IMR-90 (cell line): Measurements from ENCODE around the gene LOX. TPM values are rescaled to one million over a fixed set of nuclear protein-coding genes. Genes with fewer than 3 reads are reported as not detected.
A peak's percentile ranks its signal among the peaks of the same experiment; 100 is the strongest.

Source experiments
- ATAC-seq: fragments of 200-7000 bp; cut with Tn5 transposase; 2 replicates; pipeline ENCODE4 v1.9.1; 2020; ENCODE audit warnings: low read depth, mild to moderate bottlenecking, moderate library complexity
- BruUV-seq: library from RNA; stranded (reverse); fragments of 400-500 nt; replicated peaks from 2 replicates; lab custom pipeline; 2021; lab: Mats Ljungman, UMichigan
- CTCF ChIA-PET: fragments of 300-600 bp; formaldehyde crosslinking; extraction: SDS; loops from one replicate; lab custom pipeline; 2021; ENCODE audit warnings: antibody characterized with exemption; lab: Yijun Ruan, JAX
- POLR2A ChIA-PET: fragments of 300-600 bp; sonication (Branson Sonifier 250); formaldehyde crosslinking; loops from one replicate; lab custom pipeline; 2022; ENCODE audit warnings: antibody characterized with exemption; ENCODE audit not compliant: unreplicated experiment; lab: Charles Lee
- DNase-seq: peaks from one replicate; pipeline ENCODE4 v3.0.0; 2013
- H2AFZ ChIP-seq: replicated peaks from 2 replicates; pipeline ENCODE3; 2013; ENCODE audit warnings: low read length, mild to moderate bottlenecking; ENCODE audit not compliant: poor library complexity
- H2AK5ac ChIP-seq: 2 replicates; pipeline ENCODE4 v1.6.1; 2013; ENCODE audit warnings: low read depth, low read length, inconsistent platforms
- H2AK9ac ChIP-seq: replicated peaks from 2 replicates; pipeline ENCODE3; 2013; ENCODE audit warnings: mild to moderate bottlenecking, low read depth, low read length, moderate library complexity; ENCODE audit not compliant: poor library complexity
- H2BK120ac ChIP-seq: 2 replicates; pipeline ENCODE4 v1.6.1; 2013; ENCODE audit warnings: low read depth, low read length, inconsistent platforms
- H2BK15ac ChIP-seq: 3 replicates; pipeline ENCODE4 v1.6.1; 2013; ENCODE audit warnings: low read depth, low read length, inconsistent platforms
- H2BK20ac ChIP-seq: 2 replicates; pipeline ENCODE4 v1.6.1; 2013; ENCODE audit warnings: low read depth, mild to moderate bottlenecking, inconsistent platforms, low read length, moderate library complexity
- H2BK5ac ChIP-seq: 2 replicates; pipeline ENCODE4 v1.6.1; 2013; ENCODE audit warnings: mild to moderate bottlenecking, low read depth, low read length, inconsistent platforms; ENCODE audit not compliant: poor library complexity, severe bottlenecking
- H3K14ac ChIP-seq: replicated peaks from 2 replicates; pipeline ENCODE4 v1.6.1; 2013; ENCODE audit warnings: low read depth, low read length, inconsistent platforms
- H3K18ac ChIP-seq: 2 replicates; pipeline ENCODE4 v1.6.1; 2013; ENCODE audit warnings: low read depth, low read length, control low read depth
- H3K23ac ChIP-seq: 2 replicates; pipeline ENCODE4 v1.6.1; 2013; ENCODE audit warnings: low read depth, low read length, inconsistent platforms
- H3K27ac ChIP-seq: 2 replicates; pipeline ENCODE4 v1.5.1; 2013; ENCODE audit warnings: mild to moderate bottlenecking, control low read depth, low read length; ENCODE audit not compliant: insufficient read depth
- H3K27me3 ChIP-seq: 2 replicates; pipeline ENCODE4 v1.6.1; 2013; ENCODE audit warnings: low read length; ENCODE audit not compliant: control insufficient read depth, insufficient read depth
- H3K36me3 ChIP-seq: 2 replicates; pipeline ENCODE4 v1.6.1; 2013; ENCODE audit warnings: low read length, mixed read lengths; ENCODE audit not compliant: control insufficient read depth, insufficient read depth
- H3K4ac ChIP-seq: 2 replicates; pipeline ENCODE4 v1.6.1; 2013; ENCODE audit warnings: low read depth, low read length, inconsistent platforms
- H3K4me1 ChIP-seq: 2 replicates; pipeline ENCODE4 v1.6.1; 2013; ENCODE audit warnings: low read length, mixed read lengths; ENCODE audit not compliant: control insufficient read depth, insufficient read depth
- H3K4me2 ChIP-seq: 2 replicates; pipeline ENCODE4 v1.6.1; 2013; ENCODE audit warnings: low read depth, mild to moderate bottlenecking, control low read depth, low read length, moderate library complexity
- H3K4me3 ChIP-seq: 2 replicates; pipeline ENCODE4 v1.5.1; 2013; ENCODE audit warnings: low read depth, mild to moderate bottlenecking, control low read depth, low read length, moderate library complexity; ENCODE audit not compliant: insufficient read depth
- H3K56ac ChIP-seq: 2 replicates; pipeline ENCODE4 v1.6.1; 2013; ENCODE audit warnings: low read length, inconsistent platforms; ENCODE audit not compliant: insufficient read depth; ENCODE audit errors: extremely low read depth
- H3K79me1 ChIP-seq, 2 experiments: 2 replicates each; pipeline ENCODE4 v1.6.1; 2013; ENCODE audit warnings: low read length in 2 of 2, inconsistent platforms in 1 of 2, low read depth in 1 of 2
- H3K9ac ChIP-seq: 2 replicates; pipeline ENCODE4 v1.6.1; 2013; ENCODE audit warnings: low read depth, low read length, control low read depth
- H3K9me1 ChIP-seq: 2 replicates; pipeline ENCODE4 v1.6.1; 2013; ENCODE audit warnings: low read length, inconsistent platforms; ENCODE audit not compliant: insufficient read depth
- H3K9me3 ChIP-seq: 2 replicates; pipeline ENCODE4 v1.6.1; 2013; ENCODE audit warnings: low read length; ENCODE audit not compliant: control insufficient read depth, insufficient read depth
- H4K20me1 ChIP-seq: 2 replicates; pipeline ENCODE4 v1.6.1; 2013; ENCODE audit warnings: low read length, inconsistent platforms; ENCODE audit not compliant: insufficient read depth
- H4K5ac ChIP-seq: 2 replicates; pipeline ENCODE4 v1.6.1; 2013; ENCODE audit warnings: mild to moderate bottlenecking, low read depth, low read length, control low read depth
- H4K8ac ChIP-seq, 2 experiments: 2 replicates each; pipeline ENCODE4 v1.6.1; 2013; ENCODE audit warnings: low read depth in 2 of 2, low read length in 2 of 2, control low read depth in 1 of 2, inconsistent platforms in 1 of 2
- H4K91ac ChIP-seq: 2 replicates; pipeline ENCODE4 v1.6.1; 2013; ENCODE audit warnings: low read depth, low read length, inconsistent platforms; ENCODE audit not compliant: insufficient read depth
- BHLHE40 ChIP-seq: fragments of 150-350 bp; IDR thresholded peaks from 2 replicates; pipeline ENCODE4 v1.6.1; 2016; ENCODE audit warnings: mild to moderate bottlenecking, low read depth, low read length
- CEBPB ChIP-seq: IDR thresholded peaks from 2 replicates; pipeline ENCODE4 v1.6.1; 2012; ENCODE audit warnings: low read depth, low read length, improper control_type of control experiment
- CHD1 ChIP-seq: IDR thresholded peaks from 2 replicates; pipeline ENCODE4 v1.6.1; 2012; ENCODE audit warnings: low read depth, low read length, improper control_type of control experiment
- FOS ChIP-seq: fragments of 150-350 bp; IDR thresholded peaks from 2 replicates; pipeline ENCODE4 v1.6.1; 2016; ENCODE audit warnings: low read depth, low read length
- MAFK ChIP-seq: IDR thresholded peaks from 2 replicates; pipeline ENCODE4 v1.6.1; 2012; ENCODE audit warnings: low read depth, low read length, improper control_type of control experiment
- MAZ ChIP-seq: IDR thresholded peaks from 2 replicates; pipeline ENCODE4 v1.6.1; 2012; ENCODE audit warnings: low read depth, mild to moderate bottlenecking, low read length, improper control_type of control experiment, moderate library complexity, borderline replicate concordance
- MXI1 ChIP-seq: IDR thresholded peaks from 2 replicates; pipeline ENCODE4 v1.6.1; 2012; ENCODE audit warnings: low read depth, mild to moderate bottlenecking, low read length, moderate library complexity, borderline replicate concordance
- NFE2L2 ChIP-seq: fragments of 150-350 bp; IDR thresholded peaks from 2 replicates; pipeline ENCODE4 v1.6.1; 2016; ENCODE audit warnings: low read depth, mild to moderate bottlenecking, low read length
- POLR2A ChIP-seq: IDR thresholded peaks from 2 replicates; pipeline ENCODE4 v1.6.1; 2012; ENCODE audit warnings: mild to moderate bottlenecking, low read depth, low read length
- RAD21 ChIP-seq: IDR thresholded peaks from 2 replicates; pipeline ENCODE4 v1.6.1; 2012; ENCODE audit warnings: low read length, improper control_type of control experiment
- RCOR1 ChIP-seq: IDR thresholded peaks from 2 replicates; pipeline ENCODE4 v1.6.1; 2012; ENCODE audit warnings: mild to moderate bottlenecking, low read length, improper control_type of control experiment; ENCODE audit not compliant: insufficient replicate concordance
- RFX5 ChIP-seq: IDR thresholded peaks from 2 replicates; pipeline ENCODE4 v1.8.0; 2012; ENCODE audit warnings: low read depth, mild to moderate bottlenecking, low read length, moderate library complexity
- SMC3 ChIP-seq: fragments of 150-350 bp; IDR thresholded peaks from 2 replicates; pipeline ENCODE4 v1.6.1; 2016; ENCODE audit warnings: low read depth, mild to moderate bottlenecking, antibody characterized with exemption, low read length, moderate library complexity
- WGBS, 2 experiments: methylation state at CpG; one replicate each; pipeline versions ENCODE4 v1.1.5 to v1.1.7; 2013; ENCODE audit warnings: missing lambda C conversion rate in 2 of 2; ENCODE audit not compliant: insufficient read length in 1 of 2; ENCODE audit errors: extremely low coverage in 2 of 2; 5-methylcytosine and 5-hydroxymethylcytosine counted together
- dilution Hi-C: fragments of 300-500 bp; cut with HindIII; formaldehyde crosslinking; loops from one replicate; pipeline ENCODE4 v1.14.3; 2018; ENCODE audit warnings: low sequenced_read_pairs; ENCODE audit not compliant: unreplicated experiment
- in situ Hi-C: fragments of 300-500 bp; cut with MboI; formaldehyde crosslinking; loops from 3 replicates; pipeline ENCODE4 v1.14.3; 2019; ENCODE audit warnings: low sequenced_read_pairs, inconsistent platforms, mixed read lengths
- intact Hi-C: fragments of 100-400 bp; cut with micrococcal nuclease; formaldehyde crosslinking; loops from 2 replicates; pipeline ENCODE4 v1.10.0; 2022
- polyA plus RNA-seq, 3 experiments: library from polyadenylated mRNA; depleted of rRNA; stranded (reverse); fragments of >200 nt; gene quantifications; 2 replicates each; pipeline ENCODE4 v1.2.3, GENCODE V29; 2012; ENCODE audit warnings: low replicate concordance in 1 of 3
- total RNA-seq: library from RNA; depleted of rRNA; stranded (reverse); fragments of >200 nt; gene quantifications from 2 replicates; pipeline ENCODE4 v1.2.3, GENCODE V29; 2012
- TF ChIP-seq, protein P1 (sequence below): conservative IDR thresholded peaks from 2 replicates; pipeline ENCODE4 v1.5.1; 2012; ENCODE audit warnings: mild to moderate bottlenecking, low read depth, low read length, improper control_type of control experiment
- TF ChIP-seq, protein P2 (sequence below): fragments of 150-350 bp; IDR thresholded peaks from 2 replicates; pipeline ENCODE4 v1.6.1; 2016; ENCODE audit warnings: low read depth, mild to moderate bottlenecking, low read length, moderate library complexity, borderline replicate concordance
- TF ChIP-seq, protein P3 (sequence below): fragments of 150-350 bp; IDR thresholded peaks from 2 replicates; pipeline ENCODE4 v1.6.1; 2017; ENCODE audit warnings: mild to moderate bottlenecking, antibody characterized with exemption, low read length, low read depth

LOX gene
- total and polyA plus RNA-seq, 2 of the 4 experiments (the other 2 are of a cell fraction), result 277 to 662 TPM

DNA sequence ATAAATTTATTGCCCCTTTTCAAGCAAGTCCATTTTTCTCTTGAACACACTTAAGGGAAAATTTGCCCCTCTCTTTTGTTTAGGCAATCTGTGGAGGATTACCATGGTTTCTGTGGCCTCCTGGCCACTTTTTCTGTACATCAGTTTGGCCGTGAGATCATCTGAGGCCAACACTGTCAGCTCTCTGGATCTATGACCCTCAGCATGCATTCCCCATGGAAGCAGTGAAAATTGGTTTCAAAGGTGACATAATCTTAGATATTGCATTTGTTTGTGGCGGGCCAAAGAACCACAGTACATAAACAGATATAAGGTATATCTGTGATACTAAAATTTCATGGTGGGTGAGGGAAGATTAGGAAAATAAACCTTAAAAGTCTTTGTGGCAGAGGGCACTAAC is 46.7 kb upstream of the LOX start:
- Histone ChIP-seq H4K5ac (no peak overlapping the region), H3K27ac (no peak overlapping the region), H3K9me3 (no peaks in the 10 kb centered on the region), H3K14ac (peak overlapping the region; percentile 48; the same call in 1 of the 2 replicates), H2AK5ac (no peak overlapping the region), H3K56ac (no peak overlapping the region), H3K23ac (no peak overlapping the region), H2AFZ (no peak overlapping the region), H3K79me1 (no peaks in the 10 kb centered on the region), H3K9me1 (0 out of 2 replicates have a peak, but pooled peaks cover 3% of the 10 kb centered on the region), H4K20me1 (no peaks in the 10 kb centered on the region), H3K9ac (no peak overlapping the region), H4K91ac (no peak overlapping the region), H3K36me3 (no peaks in the 10 kb centered on the region), H4K8ac (no peak overlapping the region), H3K27me3 (no peaks in the 10 kb centered on the region), H3K4me1 (peaks cover 17% of the 10 kb centered on the region), H2BK120ac (peak overlapping the region; percentile 43; the same call in 1 of the 2 replicates), H3K4me3 (no peak overlapping the region), H3K4ac (peak overlapping the region; percentile 41; the same call in 1 of the 2 replicates), H2BK5ac (no peak overlapping the region), H3K4me2 (no peak overlapping the region), H2BK15ac (no peak overlapping the region), H2BK20ac (no peak overlapping the region), H2AK9ac (no peak overlapping the region), H3K18ac (peak overlapping the region; percentile 45; the same call in 1 of the 2 replicates)
- dilution Hi-C loops, result no loop called here
- BruUV-seq, result no TSS peak
- no CpG with 5 or more reads among the region's 2 CpGs for whole genome bisulfite sequencing, 2 experiments
- intact Hi-C loops, result no loop called here
- in situ Hi-C loops, result no loop called here
- ChIA-PET POLR2A (interaction anchor here (0.6 kb wide), 1 partner anchor 159 kb away, joined by 3 read pairs; no protein-coding TSS in a partner anchor), CTCF (interaction anchor here (0.7 to 1.0 kb wide), 2 partner anchors 10 to 22 kb away, joined by 3 to 4 read pairs; no protein-coding TSS in a partner anchor)
- TF ChIP-seq POLR2A (no peak), MAFK (no peak), SMC3 (no peak), BHLHE40 (no peak), NFE2L2 (no peak), CEBPB (no peak), RFX5 (no peak), RAD21 (no peak), CHD1 (no peak), MAZ (no peak), RCOR1 (no peak), MXI1 (no peak), FOS (no peak)
- TF ChIP-seq, protein P1, sequence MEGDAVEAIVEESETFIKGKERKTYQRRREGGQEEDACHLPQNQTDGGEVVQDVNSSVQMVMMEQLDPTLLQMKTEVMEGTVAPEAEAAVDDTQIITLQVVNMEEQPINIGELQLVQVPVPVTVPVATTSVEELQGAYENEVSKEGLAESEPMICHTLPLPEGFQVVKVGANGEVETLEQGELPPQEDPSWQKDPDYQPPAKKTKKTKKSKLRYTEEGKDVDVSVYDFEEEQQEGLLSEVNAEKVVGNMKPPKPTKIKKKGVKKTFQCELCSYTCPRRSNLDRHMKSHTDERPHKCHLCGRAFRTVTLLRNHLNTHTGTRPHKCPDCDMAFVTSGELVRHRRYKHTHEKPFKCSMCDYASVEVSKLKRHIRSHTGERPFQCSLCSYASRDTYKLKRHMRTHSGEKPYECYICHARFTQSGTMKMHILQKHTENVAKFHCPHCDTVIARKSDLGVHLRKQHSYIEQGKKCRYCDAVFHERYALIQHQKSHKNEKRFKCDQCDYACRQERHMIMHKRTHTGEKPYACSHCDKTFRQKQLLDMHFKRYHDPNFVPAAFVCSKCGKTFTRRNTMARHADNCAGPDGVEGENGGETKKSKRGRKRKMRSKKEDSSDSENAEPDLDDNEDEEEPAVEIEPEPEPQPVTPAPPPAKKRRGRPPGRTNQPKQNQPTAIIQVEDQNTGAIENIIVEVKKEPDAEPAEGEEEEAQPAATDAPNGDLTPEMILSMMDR, result no peak
- TF ChIP-seq, protein P2, sequence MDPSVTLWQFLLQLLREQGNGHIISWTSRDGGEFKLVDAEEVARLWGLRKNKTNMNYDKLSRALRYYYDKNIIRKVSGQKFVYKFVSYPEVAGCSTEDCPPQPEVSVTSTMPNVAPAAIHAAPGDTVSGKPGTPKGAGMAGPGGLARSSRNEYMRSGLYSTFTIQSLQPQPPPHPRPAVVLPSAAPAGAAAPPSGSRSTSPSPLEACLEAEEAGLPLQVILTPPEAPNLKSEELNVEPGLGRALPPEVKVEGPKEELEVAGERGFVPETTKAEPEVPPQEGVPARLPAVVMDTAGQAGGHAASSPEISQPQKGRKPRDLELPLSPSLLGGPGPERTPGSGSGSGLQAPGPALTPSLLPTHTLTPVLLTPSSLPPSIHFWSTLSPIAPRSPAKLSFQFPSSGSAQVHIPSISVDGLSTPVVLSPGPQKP, result no peak
- TF ChIP-seq, protein P3, sequence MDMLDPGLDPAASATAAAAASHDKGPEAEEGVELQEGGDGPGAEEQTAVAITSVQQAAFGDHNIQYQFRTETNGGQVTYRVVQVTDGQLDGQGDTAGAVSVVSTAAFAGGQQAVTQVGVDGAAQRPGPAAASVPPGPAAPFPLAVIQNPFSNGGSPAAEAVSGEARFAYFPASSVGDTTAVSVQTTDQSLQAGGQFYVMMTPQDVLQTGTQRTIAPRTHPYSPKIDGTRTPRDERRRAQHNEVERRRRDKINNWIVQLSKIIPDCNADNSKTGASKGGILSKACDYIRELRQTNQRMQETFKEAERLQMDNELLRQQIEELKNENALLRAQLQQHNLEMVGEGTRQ, result no peak
- DNase-seq (no peak), ATAC-seq (no peak)
